OCI-LY1 (cell line): ENCODE data around the gene LRRC42.

Source experiments
- EZH2 ChIP-seq: fragments of 200-600 bp; sonication (generic), shearing (Covaris generic); IDR thresholded peaks from 2 replicates; pipeline ENCODE4 v1.8.0; 2017; ENCODE audit warnings: borderline replicate concordance, mixed run types, mild to moderate bottlenecking, antibody characterized with exemption, low read length, moderate library complexity, mixed read lengths
- TF ChIP-seq, protein P1 (sequence below): fragments of 200-600 bp; sonication (generic), shearing (Covaris generic); IDR thresholded peaks from 2 replicates; pipeline ENCODE4 v1.5.1; 2017; ENCODE audit warnings: mild to moderate bottlenecking, antibody characterized with exemption, low read length, moderate library complexity, mixed read lengths

DNA sequence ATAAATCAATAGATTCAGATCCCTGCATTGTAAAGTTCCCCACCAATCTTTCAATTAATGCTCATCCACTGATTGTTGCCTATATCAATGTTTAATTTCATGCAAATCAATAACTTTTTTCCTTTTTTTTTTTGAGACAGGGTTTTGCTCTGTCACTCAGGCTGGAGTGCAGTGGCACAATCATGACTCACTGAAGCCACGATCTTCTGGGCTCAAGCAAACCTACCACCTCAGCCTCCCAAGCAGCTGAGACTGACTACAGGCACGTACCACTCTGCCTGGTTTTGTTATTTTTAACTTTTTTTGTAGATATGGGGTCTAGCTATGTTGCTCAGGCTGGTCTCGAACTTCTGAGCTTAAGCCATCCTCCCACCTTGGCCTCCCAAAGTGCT lies 26.5 kb upstream of the LRRC42 start:
- TF ChIP-seq, protein P1, sequence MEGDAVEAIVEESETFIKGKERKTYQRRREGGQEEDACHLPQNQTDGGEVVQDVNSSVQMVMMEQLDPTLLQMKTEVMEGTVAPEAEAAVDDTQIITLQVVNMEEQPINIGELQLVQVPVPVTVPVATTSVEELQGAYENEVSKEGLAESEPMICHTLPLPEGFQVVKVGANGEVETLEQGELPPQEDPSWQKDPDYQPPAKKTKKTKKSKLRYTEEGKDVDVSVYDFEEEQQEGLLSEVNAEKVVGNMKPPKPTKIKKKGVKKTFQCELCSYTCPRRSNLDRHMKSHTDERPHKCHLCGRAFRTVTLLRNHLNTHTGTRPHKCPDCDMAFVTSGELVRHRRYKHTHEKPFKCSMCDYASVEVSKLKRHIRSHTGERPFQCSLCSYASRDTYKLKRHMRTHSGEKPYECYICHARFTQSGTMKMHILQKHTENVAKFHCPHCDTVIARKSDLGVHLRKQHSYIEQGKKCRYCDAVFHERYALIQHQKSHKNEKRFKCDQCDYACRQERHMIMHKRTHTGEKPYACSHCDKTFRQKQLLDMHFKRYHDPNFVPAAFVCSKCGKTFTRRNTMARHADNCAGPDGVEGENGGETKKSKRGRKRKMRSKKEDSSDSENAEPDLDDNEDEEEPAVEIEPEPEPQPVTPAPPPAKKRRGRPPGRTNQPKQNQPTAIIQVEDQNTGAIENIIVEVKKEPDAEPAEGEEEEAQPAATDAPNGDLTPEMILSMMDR = no peak
- TF ChIP-seq EZH2 = no peak
